GM12864 (cell line): Measurements from ENCODE around the gene METTL23.
"Not testable (repeated sequence)": the region's sequence is repeated elsewhere in the genome, so short reads cannot be mapped to it uniquely, and the experiment has no call there.

Experiments
- DNase-seq: peaks from one replicate; pipeline ENCODE4 v3.0.0-alpha.2; 2011; ENCODE audit warnings: low read depth
- H3K4me3 ChIP-seq: 2 replicates; pipeline ENCODE4 v1.5.1; 2011; ENCODE audit warnings: mild to moderate bottlenecking, low read depth, low read length, control low read depth
- TF ChIP-seq, protein P1 (sequence below): IDR thresholded peaks from 2 replicates; pipeline ENCODE4 v1.5.1; 2011; ENCODE audit warnings: low read depth, mild to moderate bottlenecking, moderate library complexity, low read length, control low read depth, inconsistent platforms; ENCODE audit errors: missing control alignments

METTL23 gene

DNA sequence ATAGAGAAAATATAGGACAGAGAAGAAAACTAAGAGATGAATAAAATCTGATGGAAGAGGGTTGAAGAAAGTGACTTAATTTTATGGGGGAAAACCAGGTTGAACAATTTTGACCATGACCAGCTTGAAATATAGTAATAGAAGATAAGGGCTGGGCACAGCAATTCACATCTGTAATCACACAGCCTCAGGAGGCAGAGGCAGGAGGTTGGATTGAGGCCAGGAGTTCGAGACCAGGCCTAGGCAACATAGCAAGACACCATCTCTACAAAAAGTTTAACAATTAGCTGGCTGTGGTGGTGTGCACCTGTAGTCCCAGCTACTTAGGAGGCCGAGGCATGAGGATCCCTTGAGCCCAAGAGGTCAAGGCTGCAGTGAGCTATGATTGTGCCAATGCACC, 24.6 kb upstream of the METTL23 start:
- no peak for DNase-seq
- H3K4me3 ChIP-seq: no peak overlapping the region
- TF ChIP-seq, protein P1, sequence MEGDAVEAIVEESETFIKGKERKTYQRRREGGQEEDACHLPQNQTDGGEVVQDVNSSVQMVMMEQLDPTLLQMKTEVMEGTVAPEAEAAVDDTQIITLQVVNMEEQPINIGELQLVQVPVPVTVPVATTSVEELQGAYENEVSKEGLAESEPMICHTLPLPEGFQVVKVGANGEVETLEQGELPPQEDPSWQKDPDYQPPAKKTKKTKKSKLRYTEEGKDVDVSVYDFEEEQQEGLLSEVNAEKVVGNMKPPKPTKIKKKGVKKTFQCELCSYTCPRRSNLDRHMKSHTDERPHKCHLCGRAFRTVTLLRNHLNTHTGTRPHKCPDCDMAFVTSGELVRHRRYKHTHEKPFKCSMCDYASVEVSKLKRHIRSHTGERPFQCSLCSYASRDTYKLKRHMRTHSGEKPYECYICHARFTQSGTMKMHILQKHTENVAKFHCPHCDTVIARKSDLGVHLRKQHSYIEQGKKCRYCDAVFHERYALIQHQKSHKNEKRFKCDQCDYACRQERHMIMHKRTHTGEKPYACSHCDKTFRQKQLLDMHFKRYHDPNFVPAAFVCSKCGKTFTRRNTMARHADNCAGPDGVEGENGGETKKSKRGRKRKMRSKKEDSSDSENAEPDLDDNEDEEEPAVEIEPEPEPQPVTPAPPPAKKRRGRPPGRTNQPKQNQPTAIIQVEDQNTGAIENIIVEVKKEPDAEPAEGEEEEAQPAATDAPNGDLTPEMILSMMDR: no peak

DNA sequence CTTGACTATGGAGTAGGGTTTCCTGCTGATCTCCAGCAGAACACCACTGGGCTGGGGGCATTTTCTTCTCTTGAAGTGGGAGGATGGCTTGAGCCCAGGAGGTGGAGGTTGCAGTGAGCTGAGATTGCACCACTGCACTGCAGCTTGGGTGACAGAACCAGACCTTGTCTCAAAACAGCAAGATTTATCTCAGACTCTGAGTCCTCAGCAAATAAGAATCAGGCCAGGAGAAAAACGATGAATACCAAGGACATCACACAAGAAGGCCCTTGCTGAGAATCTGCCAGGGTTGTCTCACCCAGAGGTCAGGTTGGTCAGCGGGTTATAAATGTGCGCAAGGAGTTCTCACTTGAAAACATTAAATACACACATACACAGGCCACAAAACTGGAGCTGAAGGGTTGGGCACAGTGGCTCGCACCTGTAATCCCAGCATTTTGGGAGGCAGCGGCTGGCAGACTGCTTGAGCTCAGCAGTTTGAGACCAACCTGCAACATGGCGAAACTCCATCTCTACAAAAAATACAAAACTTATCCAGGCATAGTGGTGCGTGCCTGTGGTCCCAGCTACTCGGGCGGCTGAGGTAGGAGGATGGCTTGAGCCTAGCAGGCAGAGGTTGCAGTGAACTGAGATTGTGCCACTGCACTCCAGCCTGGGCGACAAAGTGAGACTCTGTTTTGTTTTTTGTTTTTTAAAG, 23.6 kb upstream of the METTL23 start:
- no peak for DNase-seq
- H3K4me3 ChIP-seq: no peak overlapping the region
- TF ChIP-seq, protein P1: no peak

DNA sequence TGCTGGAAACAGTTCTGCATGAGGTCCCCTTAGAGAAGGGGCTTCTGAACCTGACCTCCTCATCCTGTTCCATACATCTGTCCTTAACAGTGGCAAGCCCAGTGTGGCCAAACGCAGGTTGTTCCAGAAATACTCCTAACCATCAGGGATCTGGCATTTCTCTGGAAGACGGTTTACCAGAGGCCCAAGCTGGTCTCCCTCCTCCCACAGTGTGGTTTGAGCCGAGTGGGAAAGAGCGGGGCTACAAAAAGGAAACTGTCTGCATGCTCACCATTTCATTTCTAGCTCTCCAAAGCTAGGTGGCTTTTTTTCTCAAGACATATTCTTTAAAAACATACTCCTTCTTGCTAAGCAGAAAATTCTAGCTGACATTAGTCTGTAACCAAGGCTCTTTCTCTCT, 21.8 kb upstream of the METTL23 start:
- TF ChIP-seq, protein P1: no peak
- DNase-seq: no peak
- H3K4me3 ChIP-seq: no peak overlapping the region

DNA sequence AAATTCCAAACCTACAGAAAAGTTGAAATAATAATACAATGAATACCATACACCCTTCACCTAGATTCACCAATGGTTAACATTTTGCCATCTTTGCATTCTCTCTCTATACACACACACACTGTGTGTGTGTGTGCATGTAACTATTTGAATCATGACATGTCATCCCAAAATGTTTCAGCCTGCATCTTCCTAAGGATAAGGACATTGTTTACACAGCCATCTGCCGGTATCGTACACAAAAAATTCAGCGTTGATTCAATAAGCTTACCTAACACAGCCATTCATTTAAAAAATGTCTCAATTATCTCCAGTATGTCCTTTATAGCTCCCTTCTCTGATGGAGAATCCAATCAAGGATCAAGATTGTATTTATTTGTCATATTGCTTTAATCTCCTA, 19.8 kb upstream of the METTL23 start:
- DNase-seq: no peak
- H3K4me3 ChIP-seq: no peak overlapping the region
- TF ChIP-seq, protein P1: no peak

DNA sequence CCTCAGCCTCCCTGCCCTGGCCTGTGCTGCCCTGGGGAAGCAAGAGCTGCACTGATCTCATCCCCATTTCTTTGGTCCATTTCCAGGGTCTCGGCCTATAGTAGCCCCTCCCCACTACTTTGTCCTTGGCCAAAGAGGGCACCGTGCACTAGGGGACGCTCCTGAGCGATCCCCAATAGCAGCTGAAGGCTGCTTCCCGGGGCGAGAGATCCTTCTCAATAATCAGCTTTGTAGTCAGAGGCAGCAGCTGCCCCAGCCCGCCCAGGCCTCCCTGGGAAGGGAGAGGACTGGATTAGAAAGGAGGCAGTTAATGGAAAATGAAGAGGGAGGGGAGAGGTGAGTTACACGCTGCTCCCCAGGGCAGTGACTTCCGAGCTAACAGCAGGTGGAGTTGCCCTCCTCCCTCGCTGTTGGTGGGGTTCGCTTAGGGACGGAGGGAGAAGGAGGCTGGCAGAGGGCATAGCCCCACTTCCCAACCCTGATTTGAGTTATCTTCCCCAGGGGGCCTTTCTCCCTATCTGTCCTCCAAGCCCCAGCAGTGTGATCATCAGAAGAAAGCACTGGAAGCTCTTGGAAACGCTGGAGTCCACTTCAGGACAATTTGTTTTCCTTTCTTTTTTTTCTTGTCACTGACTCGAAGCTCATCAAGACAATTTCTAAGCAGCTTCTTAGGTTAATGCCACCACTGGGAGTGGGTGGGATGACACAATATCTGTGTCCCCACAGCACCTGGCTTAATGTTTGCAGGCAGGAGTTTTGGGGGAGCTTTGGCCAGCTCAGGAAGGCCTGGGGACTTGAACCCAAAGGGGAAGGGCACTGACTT, 18.4 kb upstream of the METTL23 start:
- no peak for DNase-seq
- TF ChIP-seq, protein P1: no peak
- H3K4me3 ChIP-seq: no peak overlapping the region

DNA sequence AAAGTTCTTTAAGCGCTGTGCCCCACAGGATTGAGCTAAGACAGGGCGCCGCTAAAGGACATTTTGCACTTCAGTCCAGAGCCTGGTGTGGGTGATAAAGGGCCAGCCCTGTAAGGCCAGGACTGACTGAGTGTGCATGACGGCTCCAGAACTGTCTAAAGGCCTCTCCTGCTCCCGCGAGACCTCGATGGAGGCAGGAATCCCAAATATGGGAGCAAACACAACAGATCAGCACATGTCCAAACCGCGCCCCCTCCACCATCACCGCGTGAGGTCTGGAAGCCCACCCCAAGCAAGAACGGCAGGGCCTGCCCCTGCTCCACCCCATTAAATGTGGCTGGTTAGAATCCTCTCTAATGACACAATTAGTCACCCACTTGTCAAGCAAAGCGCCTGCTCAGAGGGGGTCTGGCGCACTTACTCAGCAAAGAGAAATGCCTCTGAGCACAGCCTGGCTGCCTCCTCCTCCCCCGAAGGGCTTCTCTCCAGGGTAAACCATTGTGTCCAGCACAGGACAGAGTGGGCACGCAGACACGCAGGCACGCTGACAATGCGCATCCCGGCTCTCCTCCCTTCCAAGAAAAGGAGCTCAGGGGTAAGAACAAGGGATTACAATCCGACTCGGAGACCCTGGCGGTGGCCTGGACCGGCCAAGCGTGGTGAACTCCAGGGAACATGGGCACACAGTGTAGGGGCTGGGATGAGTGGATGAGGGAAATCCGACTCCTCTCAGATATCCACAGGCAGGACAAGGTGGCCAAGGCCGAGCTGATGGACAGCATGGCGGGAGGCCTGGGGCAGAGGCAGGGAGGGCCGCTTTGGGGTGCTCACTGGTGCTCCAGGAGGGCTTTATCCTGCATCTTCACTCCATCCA, 17.3 kb upstream of the METTL23 start:
- TF ChIP-seq, protein P1: no peak
- H3K4me3 ChIP-seq: no peak overlapping the region
- DNase-seq: no peak

DNA sequence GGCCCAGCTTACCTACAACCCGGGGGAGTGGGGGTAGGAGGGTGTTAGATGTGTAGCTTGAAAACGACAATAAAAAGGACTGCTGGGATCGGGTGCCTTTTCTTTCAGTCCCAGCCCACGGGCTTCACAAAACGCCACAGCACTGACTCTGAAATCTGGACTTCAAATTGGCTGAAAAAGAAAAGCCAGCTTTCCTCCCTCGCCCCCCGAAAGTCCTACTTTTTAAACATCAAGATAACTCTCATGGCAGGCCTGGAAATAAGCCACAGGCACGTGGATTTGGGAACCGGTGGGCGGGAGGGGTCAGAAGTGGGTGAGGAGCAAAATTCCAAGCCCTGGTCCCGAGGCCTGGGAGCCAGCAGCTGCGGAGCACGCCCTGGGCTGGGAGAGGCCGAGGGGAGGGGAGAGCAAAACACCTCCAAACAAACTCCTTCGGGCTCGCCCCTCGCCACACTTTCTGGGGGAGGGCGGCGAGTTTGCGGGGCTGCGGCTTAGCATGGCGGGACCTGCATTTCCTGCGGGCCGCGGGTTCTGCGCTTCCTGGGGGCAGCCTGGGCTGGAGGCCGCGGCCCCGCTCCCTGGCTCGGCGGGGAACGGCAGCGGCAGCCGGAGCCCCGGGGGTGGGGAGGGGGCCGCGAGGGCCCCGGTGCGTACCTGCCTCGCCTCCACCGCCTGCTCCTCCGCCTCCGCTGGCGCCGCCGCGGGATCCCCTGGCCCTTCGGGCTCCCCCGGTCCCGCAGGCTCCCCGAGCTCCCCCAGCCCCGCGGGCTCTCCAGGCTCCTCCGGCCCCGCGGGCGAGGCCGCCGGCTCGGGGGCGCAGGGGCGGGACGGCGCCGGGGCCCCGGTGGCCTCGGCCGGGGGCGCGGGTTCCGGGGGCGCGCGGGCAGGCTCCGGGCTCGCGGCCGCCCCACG, 16.4 kb upstream of the METTL23 start:
- DNase-seq: not testable (repeated sequence)
- H3K4me3 ChIP-seq: peak overlapping the region; percentile 21; the same call in 1 of the 2 replicates
